Retinal pigment epithelial cell (primary cell): Measurements from ENCODE around the gene RHD.
"Not testable (repeated sequence)": the region's sequence is repeated elsewhere in the genome, so short reads cannot be mapped to it uniquely, and the experiment has no call there.

Source experiments
- DNase-seq: peaks from one replicate; pipeline ENCODE4 v3.0.0-alpha.2; 2010; ENCODE audit warnings: low read depth
- H3K4me3 ChIP-seq: 2 replicates; pipeline ENCODE4 v1.5.1; 2011; ENCODE audit warnings: mild to moderate bottlenecking, low read length, control low read depth, moderate library complexity
- CTCF ChIP-seq: conservative IDR thresholded peaks from 2 replicates; pipeline ENCODE4 v1.5.1; 2011; ENCODE audit warnings: low read depth, low read length, control low read depth, inconsistent platforms

The RHD gene

DNA sequence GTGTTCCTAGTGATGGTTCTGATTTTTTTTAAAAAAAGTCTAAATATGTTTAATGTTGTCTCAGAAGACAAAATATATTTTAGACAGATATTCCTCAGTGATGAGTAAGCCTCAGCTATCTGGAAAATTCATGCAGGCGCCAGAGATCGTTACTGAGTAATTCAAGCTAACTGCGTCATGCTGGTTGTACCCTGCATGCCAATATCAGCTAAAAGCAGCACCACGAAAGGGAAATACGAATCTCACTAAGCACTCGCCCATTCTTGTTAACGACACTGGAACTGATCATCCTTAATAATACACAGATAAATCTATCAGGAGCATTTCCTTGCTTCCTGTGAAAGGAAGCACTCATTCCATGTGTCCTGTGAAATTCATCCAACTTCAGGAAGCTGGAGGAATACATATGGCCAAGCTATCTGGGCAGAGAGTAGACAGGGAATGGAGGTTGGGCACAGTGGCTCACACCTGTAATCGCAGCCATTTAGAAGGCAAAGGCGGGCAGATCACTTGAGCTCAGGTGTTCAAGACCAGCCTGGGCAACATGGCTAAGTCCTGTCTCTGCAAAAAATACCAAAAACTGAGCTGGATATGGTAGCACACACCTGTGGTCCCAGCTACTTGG lies 48.1 kb downstream of the RHD start:
- DNase-seq, result peak; percentile 35
- H3K4me3 ChIP-seq, result not testable (repeated sequence)

- H3K4me3 ChIP-seq, DNase-seq: not testable (repeated sequence)
Observed at GRCh38 chr1:25322127-25322526, 49.8 kb downstream of the RHD start.

- DNase-seq, H3K4me3 ChIP-seq: not testable (repeated sequence)
Observed at GRCh38 chr1:25324407-25324806, 52.1 kb downstream of the RHD start.

DNA sequence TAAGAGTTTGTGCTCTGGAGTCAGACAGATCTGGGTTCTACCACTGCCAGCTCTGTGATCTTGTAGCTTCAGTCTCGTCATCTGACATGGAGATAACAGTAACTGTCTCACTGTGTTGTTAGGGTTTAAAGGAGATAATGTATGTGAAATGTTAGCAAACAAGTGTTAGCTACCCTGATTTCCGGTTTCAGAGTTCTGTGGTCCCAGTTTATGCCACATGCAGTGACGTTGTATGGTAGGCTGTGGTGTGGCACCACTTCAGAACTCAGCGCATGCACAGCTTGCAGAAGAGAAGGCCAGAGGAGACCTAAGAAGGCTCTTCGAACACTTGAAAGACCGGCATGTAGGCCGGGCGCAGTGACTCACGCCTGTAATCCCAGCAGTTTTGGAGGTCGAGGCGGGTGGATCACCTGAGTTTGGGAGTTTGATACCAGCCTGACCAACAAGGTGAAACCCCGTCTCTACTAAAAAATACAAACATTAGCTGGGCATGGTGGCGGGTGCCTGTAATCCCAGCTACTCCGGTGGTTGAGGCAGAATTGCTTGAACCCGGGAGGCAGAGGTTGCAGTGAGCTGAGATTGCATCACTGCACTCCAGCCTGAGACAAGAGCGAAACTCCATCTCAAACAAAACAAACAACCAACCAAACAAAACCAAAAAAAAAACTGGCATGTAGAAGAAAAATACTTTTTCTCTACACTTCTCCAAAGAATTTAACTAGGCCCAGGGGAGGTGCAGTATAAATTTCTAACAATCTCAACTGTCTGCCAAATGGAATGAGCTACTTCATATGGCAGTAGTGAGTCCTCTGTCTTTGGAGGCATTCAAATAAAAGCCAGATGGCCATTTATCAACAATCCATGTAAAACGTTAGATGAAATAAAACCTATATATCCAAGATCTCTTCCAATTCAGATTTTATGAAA lies 55.8 kb downstream of the RHD start:
- not testable (repeated sequence) for DNase-seq, H3K4me3 ChIP-seq

DNA sequence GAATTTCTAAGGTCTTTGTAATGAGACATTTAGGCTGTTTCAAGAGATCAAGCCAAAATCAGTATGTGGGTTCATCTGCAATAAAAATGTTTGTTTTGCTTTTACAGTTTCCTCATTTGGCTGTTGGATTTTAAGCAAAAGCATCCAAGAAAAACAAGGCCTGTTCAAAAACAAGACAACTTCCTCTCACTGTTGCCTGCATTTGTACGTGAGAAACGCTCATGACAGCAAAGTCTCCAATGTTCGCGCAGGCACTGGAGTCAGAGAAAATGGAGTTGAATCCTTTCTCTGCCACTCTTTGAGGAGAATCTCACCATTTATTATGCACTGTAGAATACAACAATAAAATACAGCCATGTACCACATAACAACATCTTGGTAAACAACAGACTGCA lies 56.5 kb downstream of the RHD start:
- not testable (repeated sequence) for DNase-seq, H3K4me3 ChIP-seq

DNA sequence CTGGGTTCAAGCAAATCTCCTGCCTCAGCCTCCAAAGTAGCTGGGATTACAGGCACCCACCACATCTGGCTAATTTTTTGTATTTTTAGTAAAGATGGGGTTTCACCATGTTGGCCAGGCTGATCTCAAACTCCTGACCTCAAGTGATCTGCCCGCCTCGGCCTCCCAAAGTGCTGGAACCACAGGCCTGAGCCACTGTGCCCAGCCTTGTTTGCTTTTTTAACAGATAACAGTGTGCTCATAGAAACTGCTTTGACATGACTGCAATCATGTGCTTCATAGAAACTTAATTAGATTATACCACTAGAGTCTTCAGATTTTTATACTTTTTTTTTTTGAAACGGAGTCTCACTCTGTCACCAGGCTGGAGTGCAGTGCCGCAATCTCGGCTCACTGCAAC lies 57.0 kb downstream of the RHD start:
- not testable (repeated sequence) for DNase-seq, H3K4me3 ChIP-seq

DNA sequence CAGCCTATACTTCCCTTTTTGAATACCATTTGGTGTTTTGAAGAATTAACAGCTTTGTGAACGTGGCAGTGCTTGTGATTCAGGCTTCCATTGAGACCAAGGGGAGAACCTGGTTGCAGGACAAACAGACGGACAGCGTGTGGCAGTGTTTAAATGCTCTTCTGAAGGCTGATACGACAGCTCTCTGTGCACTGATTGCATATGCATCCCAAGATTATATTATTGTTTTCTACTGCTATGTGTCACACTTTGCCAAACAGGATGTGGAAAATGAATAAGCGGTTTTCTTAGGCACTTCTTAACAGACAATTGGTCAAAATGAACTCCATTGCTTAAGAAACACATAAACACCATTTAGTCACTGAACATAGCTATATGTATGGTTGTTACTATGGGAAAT lies 57.6 kb downstream of the RHD start:
- peak; percentile 5 for DNase-seq
- H3K4me3 ChIP-seq, result not testable (repeated sequence)
- TF ChIP-seq CTCF, result peak; percentile 25

DNA sequence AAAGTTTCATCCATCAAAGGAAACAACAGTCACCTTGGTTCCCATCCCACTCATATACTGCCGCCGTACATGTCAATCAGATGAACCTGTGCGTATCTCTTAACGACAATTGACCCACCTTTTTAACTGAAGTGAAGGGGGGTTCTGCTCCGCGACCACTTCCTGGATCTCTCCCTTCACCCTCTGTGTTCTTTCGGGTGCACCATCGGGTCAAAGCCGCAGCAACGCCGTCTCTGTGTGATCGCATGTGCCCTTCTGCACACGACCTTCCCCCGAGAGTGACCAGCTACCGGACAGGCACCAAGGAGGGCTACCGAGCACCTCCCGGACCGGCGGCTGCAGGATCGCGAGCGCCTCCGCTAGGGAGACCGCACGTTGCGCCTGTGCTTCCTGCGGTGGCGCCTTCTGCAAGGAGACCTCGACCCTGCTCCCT lies 64.6 kb downstream of the RHD start:
- DNase-seq, result not testable (repeated sequence)
- peak overlapping the region; percentile 78 for H3K4me3 ChIP-seq
- peak; percentile 1 for TF ChIP-seq CTCF

- not testable (repeated sequence) for DNase-seq
- peak overlapping the region; percentile 90 for H3K4me3 ChIP-seq
Observed at GRCh38 chr1:25337483-25338187, 65.3 kb downstream of the RHD start.

GRCh38 chr1:25338188-25338981 lies 66.1 kb downstream of the RHD start, which contains the start of gene TMEM50A:
TSS of gene TMEM50A (plus strand) at chr1:25338334. CDS start at chr1:25340487, 2,153 bp downstream.
- peak; percentile 46 for DNase-seq
- peak within 1 kb of the TSS; percentile 90 for H3K4me3 ChIP-seq
- no peak for TF ChIP-seq CTCF
